G401.6 (cell line): ENCODE measurements around the gene CNPY1.

Experiments used
- FAIRE-seq: peaks from 2 replicates; lab custom pipeline; 2012; peaks lifted over from hg19 to GRCh38; lab: Jason Lieb, UNC

CNPY1 gene

GRCh38 chr7:155488483-155489127 is 57.8 kb downstream of the CNPY1 start:
- no peak for FAIRE-seq

- no peak for FAIRE-seq
Measured at GRCh38 chr7:155487509-155488482, 58.6 kb downstream of the CNPY1 start.

DNA sequence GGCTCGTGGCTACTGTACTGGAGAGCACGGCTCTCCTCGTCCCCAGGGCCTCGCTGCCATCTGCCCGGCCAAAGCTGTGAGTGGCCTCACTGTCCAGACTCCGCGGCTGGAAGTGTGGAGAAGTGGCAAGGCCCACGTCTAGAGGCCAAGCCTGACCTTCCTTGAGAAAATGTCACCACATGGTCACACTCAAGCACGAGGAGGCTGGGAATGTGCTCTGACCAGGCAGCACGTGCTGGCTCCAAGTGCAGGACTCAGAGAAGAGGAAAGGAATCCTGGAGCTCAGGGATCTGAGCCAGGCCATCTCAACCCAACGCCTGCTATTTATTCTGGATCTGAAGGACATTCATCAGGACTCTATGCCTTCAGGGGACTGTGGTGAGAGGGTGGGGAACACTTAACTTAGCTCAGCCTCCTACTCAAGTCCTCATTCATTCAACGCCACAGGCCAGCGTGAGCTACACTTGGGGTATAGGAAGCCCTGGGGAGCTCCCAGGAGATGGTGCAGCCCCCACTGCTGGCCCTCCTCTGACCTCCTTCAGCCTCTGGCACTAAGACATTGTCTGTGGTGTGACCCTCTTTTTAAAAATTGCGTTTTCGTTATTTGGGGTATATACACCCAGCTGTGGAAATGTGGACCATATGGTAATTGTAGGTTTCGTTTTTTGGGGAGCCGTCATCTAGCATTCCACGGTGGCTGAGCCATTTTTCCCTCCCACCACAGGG is 59.4 kb downstream of the CNPY1 start:
- FAIRE-seq: no peak

DNA sequence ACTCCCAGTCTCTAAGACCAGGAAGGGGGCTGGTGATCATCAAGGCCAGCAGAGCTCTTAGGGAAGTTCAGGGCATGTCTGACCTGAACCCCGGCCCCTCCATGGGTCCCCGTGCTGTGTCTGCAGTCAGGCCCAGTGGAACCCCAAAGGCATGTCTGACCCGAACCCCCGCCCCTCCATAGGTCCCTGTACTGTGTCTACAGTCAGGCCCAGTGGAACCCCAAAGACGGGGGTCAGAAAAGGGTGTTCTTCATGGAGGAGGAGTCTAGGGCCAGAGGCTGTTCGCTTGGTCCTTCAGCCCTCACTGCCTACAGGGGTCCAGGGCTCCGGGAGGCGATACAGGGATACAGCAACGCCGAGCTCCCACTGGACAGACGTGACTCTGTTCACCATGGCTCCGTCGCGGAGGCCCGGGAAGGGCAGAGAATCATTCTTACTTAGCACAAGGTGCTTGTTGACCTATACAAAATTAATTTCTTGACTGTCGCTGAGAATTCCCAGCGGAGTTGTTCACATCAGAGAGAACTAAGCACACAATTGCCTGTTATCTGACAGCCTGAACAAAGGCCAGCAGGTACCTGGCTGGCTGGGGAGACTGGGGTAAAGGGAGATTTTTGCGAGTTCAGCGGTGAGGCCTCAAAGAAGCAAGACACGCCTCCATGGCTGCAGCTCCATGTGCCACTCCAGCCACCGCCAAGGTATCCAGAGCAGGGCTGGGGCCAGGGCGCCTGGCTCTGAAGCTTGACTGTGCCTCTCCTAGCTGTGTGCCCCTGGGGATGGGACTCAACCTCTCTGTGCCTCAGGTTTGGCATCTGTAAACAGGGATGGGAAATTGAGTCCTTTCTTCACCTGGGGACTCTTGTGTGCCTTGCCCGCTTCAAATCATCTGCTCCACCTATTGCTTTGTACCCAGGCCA is 61.6 kb downstream of the CNPY1 start:
- no peak for FAIRE-seq

DNA sequence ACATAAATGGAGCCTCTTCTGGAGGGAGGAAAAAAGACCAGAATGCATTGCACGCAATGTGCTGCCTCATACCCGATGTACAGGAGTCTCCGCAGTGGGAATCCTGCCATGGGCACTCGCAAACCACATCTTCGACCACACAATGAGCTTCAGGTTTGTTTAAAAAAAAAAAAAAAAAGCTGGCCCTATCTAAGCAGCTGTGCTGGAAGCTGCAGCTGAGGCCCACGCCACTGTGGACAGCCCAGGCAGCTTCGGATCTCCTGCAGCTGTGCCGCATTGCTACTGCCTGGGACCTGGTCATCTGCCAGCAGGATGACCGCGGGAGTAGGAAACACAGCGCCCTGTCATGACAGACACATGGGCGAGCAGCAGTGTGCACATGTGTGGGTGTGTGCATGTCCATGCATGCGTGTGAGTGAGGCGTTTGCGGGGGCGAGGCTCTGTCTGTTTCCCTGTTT is 62.5 kb downstream of the CNPY1 start:
- FAIRE-seq: no peak

GRCh38 chr7:155483245-155483644 is 63.1 kb downstream of the CNPY1 start:
- no peak for FAIRE-seq

DNA sequence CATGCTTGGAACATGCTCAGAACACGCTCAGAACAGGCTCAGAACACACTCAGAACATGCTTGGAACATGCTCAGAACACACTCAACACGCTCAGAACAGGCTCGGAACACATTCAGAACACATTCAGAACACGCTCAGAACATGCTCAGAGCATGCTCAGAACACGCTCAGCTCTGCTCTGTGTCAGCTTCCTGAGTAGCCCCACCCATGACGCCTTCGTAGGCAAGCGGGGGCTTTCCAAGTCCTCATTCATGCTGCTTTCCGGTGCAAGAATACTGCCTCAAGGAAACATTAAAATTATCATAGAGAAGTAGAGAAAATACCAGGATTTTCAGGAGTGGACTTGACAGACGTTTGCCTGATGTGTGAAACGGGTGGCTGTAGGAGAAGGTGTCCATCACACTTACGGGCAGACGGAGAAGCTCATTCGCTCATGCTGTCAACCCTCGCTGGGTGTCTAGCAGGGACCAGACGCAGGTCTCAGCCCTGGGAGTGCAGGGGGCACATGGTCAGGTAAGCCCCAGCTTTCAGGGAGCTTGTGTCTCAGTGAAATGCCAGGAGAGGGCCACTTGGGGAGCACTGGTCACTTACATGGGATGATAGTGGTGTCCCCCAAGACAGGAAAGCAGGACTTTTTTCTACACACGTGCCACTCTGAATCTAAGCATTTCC is 63.7 kb downstream of the CNPY1 start:
- no peak for FAIRE-seq

DNA sequence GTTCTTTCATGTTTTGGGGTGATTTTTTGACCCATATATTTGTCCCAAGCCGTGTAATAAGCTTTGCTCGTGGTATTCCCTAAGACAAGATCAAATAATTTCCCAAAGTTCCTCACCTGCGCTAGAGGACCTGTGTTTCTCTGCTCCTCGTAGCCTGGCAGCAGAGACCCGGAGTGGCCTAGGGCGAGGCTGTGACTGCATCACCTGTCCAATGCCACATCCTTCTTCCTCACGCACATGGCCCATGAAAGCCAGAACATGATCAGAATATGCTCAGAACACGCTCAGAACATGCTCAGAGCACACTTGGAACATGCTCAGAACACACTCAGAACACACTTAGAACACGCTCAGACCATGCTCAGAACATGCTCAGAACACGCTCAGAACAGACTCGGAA is 64.6 kb downstream of the CNPY1 start:
- no peak for FAIRE-seq

DNA sequence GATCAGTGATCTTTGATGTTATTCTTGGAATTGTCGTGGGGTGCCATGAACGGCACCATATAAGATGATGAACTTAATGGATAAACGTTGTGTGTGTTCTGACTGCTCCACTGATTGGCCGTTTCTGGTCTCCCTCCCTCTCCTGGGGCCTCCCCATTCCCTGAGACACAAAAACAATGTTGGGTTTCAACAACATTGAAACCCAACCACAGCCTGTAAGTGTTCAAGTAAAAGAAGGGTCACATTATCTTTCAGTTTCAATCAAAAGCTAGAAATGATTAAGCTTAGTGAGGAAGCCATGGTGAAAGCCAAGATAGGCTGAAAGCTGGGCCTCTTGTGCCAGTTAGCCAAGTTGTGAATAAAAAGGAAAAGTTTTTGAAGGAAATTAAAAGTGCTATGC is 68.9 kb downstream of the CNPY1 start:
- no peak for FAIRE-seq

GRCh38 chr7:155471718-155472117 is 74.6 kb downstream of the CNPY1 start:
- FAIRE-seq: no peak

DNA sequence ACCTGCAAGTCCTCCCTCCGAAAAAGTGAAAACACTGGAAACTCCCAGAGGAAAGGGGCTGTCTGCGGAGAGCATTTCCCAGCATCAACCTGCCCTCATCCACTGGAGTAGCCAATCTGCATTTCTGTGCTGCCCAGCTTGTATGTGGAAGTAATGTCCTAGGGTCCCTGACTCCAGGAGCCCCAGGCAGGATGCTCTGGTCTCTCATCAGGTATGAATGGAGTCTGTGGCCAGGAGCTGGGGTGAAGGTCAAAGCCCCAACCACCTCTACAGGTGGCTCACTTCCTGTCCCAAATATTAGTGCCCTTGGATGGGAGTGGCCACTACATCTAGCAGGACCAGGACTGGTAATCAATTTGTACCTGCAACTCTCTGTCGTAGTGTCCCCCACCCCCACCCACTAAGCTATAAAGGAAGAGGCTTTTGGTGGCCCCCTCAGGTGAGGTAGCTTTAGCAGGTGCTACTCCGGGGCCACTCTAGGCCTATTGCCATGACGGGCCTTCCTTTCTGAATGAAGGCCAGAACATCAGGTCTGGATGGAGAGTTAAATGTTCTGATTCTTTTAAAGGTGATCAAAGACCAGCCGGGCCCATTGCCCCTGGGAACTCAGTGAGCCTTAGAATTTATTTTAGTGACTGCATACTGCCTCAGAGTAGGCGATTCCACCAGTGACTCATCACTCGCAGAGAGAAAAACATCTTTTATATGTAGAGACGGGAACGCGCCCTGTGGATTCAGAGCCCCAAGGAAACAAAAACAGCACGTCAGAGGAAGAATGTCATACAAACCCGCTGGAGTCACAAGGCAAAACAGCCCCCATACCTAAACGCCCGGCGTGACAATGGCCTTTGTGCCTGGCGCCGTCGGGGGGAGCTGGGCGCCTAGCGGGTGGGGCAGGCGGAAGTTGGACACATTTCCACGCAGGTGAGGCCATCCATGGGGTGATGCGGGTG is 75.4 kb downstream of the CNPY1 start:
- FAIRE-seq: no peak

GRCh38 chr7:155470186-155470487 is 76.2 kb downstream of the CNPY1 start:
- FAIRE-seq: no peak

DNA sequence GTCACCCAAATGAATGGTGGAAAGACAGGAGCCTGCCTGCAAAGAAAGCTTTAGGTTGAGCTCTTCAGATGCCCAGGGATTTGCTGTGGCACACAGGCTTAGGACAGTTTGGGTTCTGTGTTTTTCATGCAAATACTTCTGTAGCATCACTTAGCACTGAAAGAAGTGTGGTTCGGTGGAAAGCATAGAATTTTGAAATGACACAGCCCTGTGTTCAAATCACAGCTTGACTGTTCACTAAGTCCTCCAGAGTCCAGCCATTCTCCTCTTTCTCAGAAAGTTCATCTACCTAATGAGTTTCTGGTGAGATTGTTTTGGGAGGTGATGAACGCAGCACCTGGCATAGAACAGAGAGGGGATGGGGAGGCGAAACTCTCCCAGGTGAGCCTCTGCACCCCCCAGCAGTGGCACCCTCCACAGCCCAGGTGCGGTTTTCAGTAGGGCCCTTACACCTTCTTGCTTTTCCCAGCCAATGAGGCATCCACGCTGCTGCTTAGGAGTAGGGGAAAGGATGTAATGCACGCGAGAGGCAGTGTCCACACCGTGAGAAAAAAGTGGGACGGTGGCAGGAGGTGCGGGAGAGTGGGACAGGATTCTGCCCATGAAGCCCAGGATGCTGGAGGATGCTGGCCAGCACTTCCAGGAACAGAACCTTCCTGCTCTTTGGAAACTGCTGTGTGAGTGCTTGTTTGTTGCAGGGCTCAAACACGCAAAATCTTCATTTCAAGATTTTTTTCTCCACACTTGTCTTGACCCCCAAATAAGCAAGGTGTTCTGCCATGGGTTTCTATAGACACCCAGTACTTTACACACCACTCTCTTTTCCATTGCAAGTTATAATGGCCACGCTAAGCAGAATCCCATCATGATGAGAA is 76.8 kb downstream of the CNPY1 start:
- FAIRE-seq: no peak

- no peak for FAIRE-seq
Measured at GRCh38 chr7:155468785-155469148, 77.6 kb downstream of the CNPY1 start.

GRCh38 chr7:155467846-155468784 is 78.2 kb downstream of the CNPY1 start:
- FAIRE-seq: no peak

DNA sequence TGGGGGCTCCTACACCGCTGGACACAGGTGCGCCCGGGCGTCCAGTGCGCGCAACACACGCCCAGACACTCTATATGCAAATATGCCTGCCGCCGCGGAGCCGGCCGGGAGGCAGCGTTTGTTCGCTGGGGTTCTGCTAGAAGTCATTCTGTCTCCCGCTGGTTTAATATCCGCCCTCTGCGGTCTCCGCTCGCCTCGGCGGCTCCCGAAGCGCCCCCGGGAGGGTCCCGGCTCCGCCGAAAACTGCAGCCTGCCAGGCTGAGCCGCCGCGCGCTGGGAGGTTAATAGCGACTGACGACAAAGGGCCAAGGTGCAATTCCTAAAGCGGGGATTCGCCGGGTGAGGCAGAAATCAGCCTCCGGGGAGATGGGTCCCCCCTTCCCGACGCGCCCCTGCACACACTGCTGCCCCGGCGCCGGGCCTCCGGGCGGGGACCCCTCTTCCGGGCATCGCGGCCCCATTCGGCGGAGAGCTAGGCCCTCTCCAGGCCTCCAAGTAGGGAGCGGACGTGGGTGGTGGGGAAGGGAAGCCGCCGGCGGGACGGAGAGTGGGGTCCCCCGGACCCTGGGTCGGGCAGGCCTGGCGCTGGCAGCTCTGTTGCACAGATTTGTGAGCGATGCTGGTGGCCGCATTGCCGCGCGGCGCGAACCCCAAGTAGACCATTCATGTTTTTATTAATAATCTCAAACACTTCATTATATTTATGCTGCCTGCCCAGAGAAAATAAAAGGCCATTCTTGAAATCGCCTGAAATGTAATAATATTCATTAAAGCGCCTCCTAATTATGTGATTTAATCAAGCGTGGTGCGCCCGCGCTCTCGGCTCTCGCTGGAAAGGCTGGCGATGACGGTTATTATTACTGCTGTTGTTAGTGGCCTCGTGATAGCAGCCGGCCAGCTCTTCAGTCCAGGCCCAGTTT is 79.3 kb downstream of the CNPY1 start:
- FAIRE-seq: no peak
